ENCODE results near the gene SNRNP200.

SNRNP200 gene

GRCh38 chr2:96254571-96254970, 50.8 kb downstream of the SNRNP200 start:
- in situ Hi-C loops (cut with HindIII; ENCODE audit: low sequenced_read_pairs), result no loop called here

GRCh38 chr2:96253006-96253405, 52.3 kb downstream of the SNRNP200 start:
- in situ Hi-C loops (cut with HindIII; ENCODE audit: low sequenced_read_pairs), result no loop called here

- in situ Hi-C loops (cut with HindIII; ENCODE audit: low sequenced_read_pairs), result no loop called here
Observed at GRCh38 chr2:96252526-96252925, 52.8 kb downstream of the SNRNP200 start.

- in situ Hi-C loops (cut with HindIII; ENCODE audit: low sequenced_read_pairs), result no loop called here
Observed at GRCh38 chr2:96251721-96252292, 53.5 kb downstream of the SNRNP200 start.

- in situ Hi-C loops (cut with HindIII; ENCODE audit: low sequenced_read_pairs), result no loop called here
Observed at GRCh38 chr2:96250188-96250587, 55.2 kb downstream of the SNRNP200 start.

- in situ Hi-C loops (cut with HindIII; ENCODE audit: low sequenced_read_pairs), result no loop called here
Observed at GRCh38 chr2:96249654-96250053, 55.7 kb downstream of the SNRNP200 start.

- in situ Hi-C loops (cut with HindIII; ENCODE audit: low sequenced_read_pairs), result no loop called here
Observed at GRCh38 chr2:96248624-96249023, 56.7 kb downstream of the SNRNP200 start.

GRCh38 chr2:96247896-96248295, 57.5 kb downstream of the SNRNP200 start:
- in situ Hi-C loops (cut with HindIII; ENCODE audit: low sequenced_read_pairs), result no loop called here

- in situ Hi-C loops (cut with HindIII; ENCODE audit: low sequenced_read_pairs), result no loop called here
Observed at GRCh38 chr2:96247009-96247408, 58.3 kb downstream of the SNRNP200 start.

GRCh38 chr2:96245609-96246390, 59.5 kb downstream of the SNRNP200 start:
- in situ Hi-C loops (cut with HindIII; ENCODE audit: low sequenced_read_pairs), result no loop called here

- in situ Hi-C loops (cut with HindIII; ENCODE audit: low sequenced_read_pairs), result no loop called here
Observed at GRCh38 chr2:96243843-96244242, 61.5 kb downstream of the SNRNP200 start.

GRCh38 chr2:96241900-96242611, 63.3 kb downstream of the SNRNP200 start:
- in situ Hi-C loops (cut with HindIII; ENCODE audit: low sequenced_read_pairs), result no loop called here

GRCh38 chr2:96241227-96241626, 64.1 kb downstream of the SNRNP200 start:
- in situ Hi-C loops (cut with HindIII; ENCODE audit: low sequenced_read_pairs), result no loop called here

GRCh38 chr2:96240341-96241038, 64.9 kb downstream of the SNRNP200 start:
- in situ Hi-C loops (cut with HindIII; ENCODE audit: low sequenced_read_pairs), result no loop called here

- in situ Hi-C loops (cut with HindIII; ENCODE audit: low sequenced_read_pairs), result no loop called here
Observed at GRCh38 chr2:96239745-96240264, 65.5 kb downstream of the SNRNP200 start.

- in situ Hi-C loops (cut with HindIII; ENCODE audit: low sequenced_read_pairs), result no loop called here
Observed at GRCh38 chr2:96239091-96239490, 66.3 kb downstream of the SNRNP200 start.

- in situ Hi-C loops (cut with HindIII; ENCODE audit: low sequenced_read_pairs), result no loop called here
Observed at GRCh38 chr2:96238266-96238665, 67.1 kb downstream of the SNRNP200 start.

GRCh38 chr2:96236882-96237281, 68.5 kb downstream of the SNRNP200 start:
- in situ Hi-C loops (cut with HindIII; ENCODE audit: low sequenced_read_pairs), result no loop called here

GRCh38 chr2:96233880-96234316, 71.4 kb downstream of the SNRNP200 start:
- in situ Hi-C loops (cut with HindIII; ENCODE audit: low sequenced_read_pairs), result no loop called here

- in situ Hi-C loops (cut with HindIII; ENCODE audit: low sequenced_read_pairs), result no loop called here
Observed at GRCh38 chr2:96233436-96233835, 71.9 kb downstream of the SNRNP200 start.

GRCh38 chr2:96231316-96231715, 74.0 kb downstream of the SNRNP200 start:
- in situ Hi-C loops (cut with HindIII; ENCODE audit: low sequenced_read_pairs), result no loop called here

All from endothelial cell of hepatic sinusoid (primary cell).